ENCODE data around the gene DCDC1. TPM values are rescaled to one million over a fixed set of nuclear protein-coding genes. Genes with fewer than 3 reads are reported as not detected.
"Not testable (repeated sequence)": the region's sequence is repeated elsewhere in the genome, so short reads cannot be mapped to it uniquely, and the experiment has no call there.

The DCDC1 gene
- total RNA-seq, 1 donor from 2014 or later = 2.6 TPM

GRCh38 chr11:31000381-31000780 lies 369.2 kb downstream of the DCDC1 start:
- DNase-seq (ENCODE audit: low spot score) = no peak
- no peak for ATAC-seq

- ATAC-seq = peak; percentile 75
- no peak for DNase-seq (ENCODE audit: low spot score)
These were observed 377.1 kb downstream of the DCDC1 start for GRCh38 chr11:30992513-30992849.

- ATAC-seq (peak; percentile 32), DNase-seq (ENCODE audit: low spot score) (peak; percentile 47)
These were observed 377.6 kb downstream of the DCDC1 start for GRCh38 chr11:30991802-30992512.

- DNase-seq (ENCODE audit: low spot score) (peak; percentile 52), ATAC-seq (peak; percentile 78)
These were observed 378.2 kb downstream of the DCDC1 start for GRCh38 chr11:30991376-30991775.

GRCh38 chr11:30990625-30991296 lies 378.8 kb downstream of the DCDC1 start:
- peak; percentile 62 for DNase-seq (ENCODE audit: low spot score)

GRCh38 chr11:30987819-30988218 lies 381.7 kb downstream of the DCDC1 start:
- peak; percentile 44 for ATAC-seq
- DNase-seq (ENCODE audit: low spot score) = no peak

More at GRCh38 chr11:30990625-30991296, 378.8 kb downstream of the DCDC1 start:
- ATAC-seq = peak; percentile 79

- DNase-seq (ENCODE audit: low spot score) = no peak
- ATAC-seq = no peak
These were observed 384.0 kb downstream of the DCDC1 start for GRCh38 chr11:30985536-30985935.

GRCh38 chr11:30984827-30985226 lies 384.7 kb downstream of the DCDC1 start:
- DNase-seq (ENCODE audit: low spot score) (no peak), ATAC-seq (no peak)

GRCh38 chr11:30984442-30984816 lies 385.1 kb downstream of the DCDC1 start:
- DNase-seq (ENCODE audit: low spot score) (no peak), ATAC-seq (no peak)

GRCh38 chr11:30983776-30984441 lies 385.6 kb downstream of the DCDC1 start:
- DNase-seq (ENCODE audit: low spot score) = no peak
- no peak for ATAC-seq

GRCh38 chr11:30983143-30983542 lies 386.4 kb downstream of the DCDC1 start:
- no peak for ATAC-seq
- DNase-seq (ENCODE audit: low spot score) = no peak

- DNase-seq (ENCODE audit: low spot score) = no peak
- no peak for ATAC-seq
These were observed 402.0 kb downstream of the DCDC1 start for GRCh38 chr11:30967579-30967978.

GRCh38 chr11:30960387-30960992 lies 409.0 kb downstream of the DCDC1 start:
- no peak for DNase-seq (ENCODE audit: low spot score)
- peak; percentile 94 for ATAC-seq

- DNase-seq (ENCODE audit: low spot score) (no peak), ATAC-seq (no peak)
These were observed 412.8 kb downstream of the DCDC1 start for GRCh38 chr11:30956751-30957150.

GRCh38 chr11:30949838-30950237 lies 419.7 kb downstream of the DCDC1 start:
- ATAC-seq (no peak), DNase-seq (ENCODE audit: low spot score) (no peak)

- DNase-seq (ENCODE audit: low spot score); ATAC-seq: not testable (repeated sequence)
These were observed 421.8 kb downstream of the DCDC1 start for GRCh38 chr11:30947715-30948114.

- no peak for DNase-seq (ENCODE audit: low spot score)
- no peak for ATAC-seq
These were observed 430.7 kb downstream of the DCDC1 start for GRCh38 chr11:30938810-30939209.

GRCh38 chr11:30938171-30938570 lies 431.4 kb downstream of the DCDC1 start:
- DNase-seq (ENCODE audit: low spot score) (no peak), ATAC-seq (no peak)

- ATAC-seq (no peak), DNase-seq (ENCODE audit: low spot score) (no peak)
These were observed 433.0 kb downstream of the DCDC1 start for GRCh38 chr11:30936491-30936890.

GRCh38 chr11:30935861-30936260 lies 433.7 kb downstream of the DCDC1 start:
- ATAC-seq (no peak), DNase-seq (ENCODE audit: low spot score) (no peak)

GRCh38 chr11:30926130-30926529 lies 443.4 kb downstream of the DCDC1 start:
- DNase-seq (ENCODE audit: low spot score) (no peak), ATAC-seq (no peak)

GRCh38 chr11:30921811-30922210 lies 447.7 kb downstream of the DCDC1 start:
- ATAC-seq = no peak
- DNase-seq (ENCODE audit: low spot score) = no peak
